ENCODE measurements around the gene ITSN2. TPM values are rescaled to one million over a fixed set of nuclear protein-coding genes. Genes with fewer than 3 reads are reported as not detected.

ITSN2 gene
- total and polyA plus RNA-seq, 2 of the 8 experiments (the other 6 are each of a cell fraction or from before 2014, with no cell fraction given): 9.3 to 17.0 TPM

DNA sequence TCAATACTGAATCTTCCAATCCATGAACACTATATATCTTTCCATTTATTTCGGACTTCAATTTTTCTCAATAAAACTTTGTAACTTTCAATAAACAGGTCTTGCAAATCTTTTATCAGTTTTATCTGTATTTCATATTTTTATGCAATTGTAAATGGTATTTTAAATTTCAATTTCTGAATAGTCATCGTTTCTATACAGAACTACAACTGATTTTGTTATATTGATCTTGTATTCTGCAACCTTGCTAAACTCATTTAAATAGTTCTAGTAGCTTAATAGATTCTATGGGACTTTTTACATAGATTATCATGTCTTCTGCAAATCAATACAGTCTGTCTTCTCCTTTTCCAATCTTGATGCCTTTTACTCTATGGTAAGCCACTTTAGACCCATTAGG lies 95.1 kb downstream of the ITSN2 start:
- no peak overlapping the region for H3K27ac ChIP-seq (ENCODE audit: low read depth, low read length)
- H2BK120ac ChIP-seq (replicated peaks; ENCODE audit: low read depth, low read length): no peak overlapping the region
- H3K4ac ChIP-seq (replicated peaks; ENCODE audit: insufficient read length, low read depth, low read length): no peak overlapping the region
- TF ChIP-seq JUN (IDR thresholded peaks at IDR 0.05; ENCODE audit: low read depth, low read length) (no peak), POLR2AphosphoS5 (IDR thresholded peaks at IDR 0.05; ENCODE audit: low read depth, low read length) (no peak), CTBP2 (IDR thresholded peaks at IDR 0.05; ENCODE audit: borderline replicate concordance, insufficient read depth, insufficient read length, low read length) (no peak), EZH2 (IDR thresholded peaks at IDR 0.05; ENCODE audit: low read depth, low read length, severe bottlenecking) (no peak), EP300 (IDR thresholded peaks at IDR 0.05; ENCODE audit: borderline replicate concordance in 1 of 2, low read depth in 2 of 2, low read length in 2 of 2) (no peak), ZNF274 (IDR thresholded peaks at IDR 0.05; ENCODE audit: borderline replicate concordance, extremely low read depth, low read length) (no peak), TCF12 (IDR thresholded peaks at IDR 0.05; ENCODE audit: low read depth, low read length) (no peak), BACH1 (IDR thresholded peaks at IDR 0.05; ENCODE audit: low read length) (no peak), CTCF (IDR thresholded peaks at IDR 0.05; ENCODE audit: control extremely low read depth in 1 of 3, insufficient read depth in 1 of 3, low read depth in 1 of 3, low read length in 3 of 3) (no peak)
- H2BK12ac ChIP-seq (ENCODE audit: low read depth, low read length): no peak overlapping the region
- no peak overlapping the region for H3K14ac ChIP-seq (ENCODE audit: insufficient read length)
- H3K79me2 ChIP-seq (ENCODE audit: control insufficient read depth in 1 of 2, insufficient read depth in 2 of 2, low read length in 2 of 2): no peaks in the 10 kb centered on the region; a peak in 1 of 4 replicates
- no peak overlapping the region for H3K4me3 ChIP-seq (ENCODE audit: extremely low read depth in 1 of 4, insufficient read depth in 2 of 4, low read depth in 3 of 4, low read length in 4 of 4)
- H2AFZ ChIP-seq (ENCODE audit: low read length): no peak overlapping the region
- no peaks in the 10 kb centered on the region for H3K4me1 ChIP-seq (replicated peaks in 1 of 4; ENCODE audit: control insufficient read depth in 3 of 4, insufficient read depth in 4 of 4, low read length in 3 of 4)
- H3K23ac ChIP-seq (ENCODE audit: insufficient read length): no peak overlapping the region
- no peak overlapping the region for H3K18ac ChIP-seq (ENCODE audit: extremely low read depth, low read length)
- DNase-seq (ENCODE audit: low read depth in 1 of 2, low spot score in 2 of 2) (no peak), FAIRE-seq (no peak)
- no peak overlapping the region for H2BK15ac ChIP-seq (ENCODE audit: low read length)
- H3K9ac ChIP-seq (replicated peaks in 1 of 4; ENCODE audit: extremely low read depth in 1 of 4, low read depth in 3 of 4, low read length in 3 of 4): no peak overlapping the region
- H4K91ac ChIP-seq (replicated peaks; ENCODE audit: insufficient read length, low read length): no peak overlapping the region
- CTCF ChIA-PET (ENCODE audit: partially characterized antibody): no interaction called here
- no peak overlapping the region for H2BK5ac ChIP-seq (ENCODE audit: low read depth, low read length)
- H2BK20ac ChIP-seq (ENCODE audit: low read length): no peak overlapping the region
- 86% methylated on average over 2 of the region's 2 CpGs; no CpG with 5 or more reads in 1 of the 2 experiments for WGBS, 2 experiments (ENCODE audit: extremely low coverage in 1 of 2, insufficient coverage in 1 of 2, insufficient read length in 1 of 2, insufficient replicate concordance in 2 of 2, low coverage in 1 of 2, low lambda C conversion rate in 2 of 2, missing lambda C conversion rate in 1 of 2)
- no peak overlapping the region for H2AK5ac ChIP-seq (ENCODE audit: low read depth, low read length)
- POLR2A ChIA-PET (ENCODE audit: partially characterized antibody): no interaction called here
- H3K79me1 ChIP-seq (ENCODE audit: low read depth, low read length): no peaks in the 10 kb centered on the region
- H3K27me3 ChIP-seq (replicated peaks in 1 of 4; ENCODE audit: control insufficient read depth in 3 of 4, extremely low read depth in 1 of 4, insufficient read depth in 3 of 4, low read length in 3 of 4): no peaks in the 10 kb centered on the region
- H3K9me3 ChIP-seq (ENCODE audit: insufficient read depth in 2 of 2, low read depth in 1 of 2, low read length in 1 of 2): no peaks in the 10 kb centered on the region
- H3K36me3 ChIP-seq (ENCODE audit: control insufficient read depth in 2 of 4, insufficient read depth in 4 of 4, low read length in 3 of 4): peaks cover 0 to 5% (median under 1%) of the 10 kb centered on the region in 4 experiments; a peak in 2 of 8 replicates
- H4K8ac ChIP-seq (ENCODE audit: extremely low read depth, insufficient read depth, low read length): no peak overlapping the region
- H4K5ac ChIP-seq (ENCODE audit: insufficient read length, low read depth, low read length): no peak overlapping the region
- no peak overlapping the region for H3K56ac ChIP-seq (replicated peaks; ENCODE audit: insufficient read length, low read depth, low read length)
- no peaks in the 10 kb centered on the region; the same call in 1 of the 2 replicates for H3K23me2 ChIP-seq (ENCODE audit: low read depth, low read length)
- no peaks in the 10 kb centered on the region for H4K20me1 ChIP-seq (replicated peaks in 1 of 2; ENCODE audit: control insufficient read depth in 1 of 2, insufficient read depth in 2 of 2, low read length in 2 of 2)
- no peak overlapping the region for H3K4me2 ChIP-seq (ENCODE audit: insufficient read depth in 1 of 2, low read depth in 2 of 2, low read length in 2 of 2)

All from H1 (cell line).